ENCODE measurements around the gene HOXA7. TPM values are rescaled to one million over a fixed set of nuclear protein-coding genes. Genes with fewer than 3 reads are reported as not detected.

HOXA7 gene
- not detected in 2 replicates for total RNA-seq

- Histone ChIP-seq H3K4me3 (ENCODE audit: low read depth, low read length) (no peak within 1 kb of the TSS), H3K27me3 (ENCODE audit: control insufficient read depth, insufficient read depth, low read length) (peaks cover 88% of the 10 kb centered on the region), H3K36me3 (ENCODE audit: control insufficient read depth, insufficient read depth, low read length) (no peaks in the 10 kb centered on the region)
- TF ChIP-seq CTCF (IDR thresholded peaks at IDR 0.05; ENCODE audit: insufficient read depth, low read length, severe bottlenecking) = no peak
- FAIRE-seq (no peak), DNase-seq (ENCODE audit: low read depth) (no peak)
Observed at GRCh38 chr7:27156508-27156898, at the start of gene HOXA7. TSS of gene HOXA7 (minus strand) at chr7:27156675. CDS start at chr7:27156545, 130 bp downstream.

- H3K27me3 ChIP-seq (ENCODE audit: control insufficient read depth, insufficient read depth, low read length) = peaks cover 71% of the 10 kb centered on the region
- DNase-seq (ENCODE audit: low read depth) (no peak), FAIRE-seq (no peak)
- no peak for TF ChIP-seq CTCF (IDR thresholded peaks at IDR 0.05; ENCODE audit: insufficient read depth, low read length, severe bottlenecking)
- no peaks in the 10 kb centered on the region for H3K36me3 ChIP-seq (ENCODE audit: control insufficient read depth, insufficient read depth, low read length)
- no peak overlapping the region for H3K4me3 ChIP-seq (ENCODE audit: low read depth, low read length)
Observed at GRCh38 chr7:27205325-27206280, 49.1 kb upstream of the HOXA7 start.

GRCh38 chr7:27204851-27205322 lies 48.4 kb upstream of the HOXA7 start:
- no peaks in the 10 kb centered on the region for H3K36me3 ChIP-seq (ENCODE audit: control insufficient read depth, insufficient read depth, low read length)
- no peak for TF ChIP-seq CTCF (IDR thresholded peaks at IDR 0.05; ENCODE audit: insufficient read depth, low read length, severe bottlenecking)
- H3K4me3 ChIP-seq (ENCODE audit: low read depth, low read length) = no peak overlapping the region
- no peak for FAIRE-seq
- no peak for DNase-seq (ENCODE audit: low read depth)
- H3K27me3 ChIP-seq (ENCODE audit: control insufficient read depth, insufficient read depth, low read length) = peaks cover 73% of the 10 kb centered on the region

GRCh38 chr7:27203964-27204594 lies 47.6 kb upstream of the HOXA7 start:
- no peak for FAIRE-seq
- no peak overlapping the region for H3K4me3 ChIP-seq (ENCODE audit: low read depth, low read length)
- peaks cover 67% of the 10 kb centered on the region for H3K27me3 ChIP-seq (ENCODE audit: control insufficient read depth, insufficient read depth, low read length)
- no peaks in the 10 kb centered on the region for H3K36me3 ChIP-seq (ENCODE audit: control insufficient read depth, insufficient read depth, low read length)
- no peak for DNase-seq (ENCODE audit: low read depth)
- TF ChIP-seq CTCF (IDR thresholded peaks at IDR 0.05; ENCODE audit: insufficient read depth, low read length, severe bottlenecking) = no peak

- TF ChIP-seq CTCF (IDR thresholded peaks at IDR 0.05; ENCODE audit: insufficient read depth, low read length, severe bottlenecking) = no peak
- no peak for DNase-seq (ENCODE audit: low read depth)
- no peak overlapping the region for H3K4me3 ChIP-seq (ENCODE audit: low read depth, low read length)
- peaks cover 73% of the 10 kb centered on the region for H3K27me3 ChIP-seq (ENCODE audit: control insufficient read depth, insufficient read depth, low read length)
- no peak for FAIRE-seq
- H3K36me3 ChIP-seq (ENCODE audit: control insufficient read depth, insufficient read depth, low read length) = no peaks in the 10 kb centered on the region
Observed at GRCh38 chr7:27203365-27203953, 47.0 kb upstream of the HOXA7 start.
